Heart left ventricle (tissue), 13 donors: ENCODE results near the gene TRIM24.

ENCODE experiments used
- POLR2A ChIP-seq, 2 donors: fragments of 450-650 bp; IDR thresholded peaks; one replicate each; pipeline ENCODE4 v1.6.1; 2017; ENCODE audit warnings: antibody characterized with exemption in 2 of 2, mild to moderate bottlenecking in 2 of 2, moderate library complexity in 2 of 2
- TF ChIP-seq, protein P1 (sequence below), 12 donors: fragments of 200-600 bp; sonication (generic) in 4 of 12; IDR thresholded peaks; one replicate each; pipeline versions ENCODE4 v1.5.0 to v1.8.0; 2018 to 2022; ENCODE audit warnings: antibody characterized with exemption in 12 of 12, mild to moderate bottlenecking in 5 of 12
- donor health status: ischemic (EF 13 %, LVEDD 7.1; RV severe dilation, severe dysfunction).
- donor health status: DM: no; HTN: yes; CAD: no.
- donor health status: DM: no; HTN: no; CAD: no.
- donor health status: ischemic (EF 25% LVEDD 6.9; RV normal size, moderate dysfunction).
- donor health status: ischemic (EF 25% LVEDD 5.7; RV mildly dilated, moderate dysfunction).
- donor health status: ischemic (EF 35%, LVEDD 5.7; RV mildly dilated, moderate dysfunction).
- donor health status: nonischemic (EF 11% LVEDD 7.7; RV severe dilation, severe dysfunction).
- donor health status: DM: yes; HTN: yes; CAD: no.
- donor health status: PGD.
- donor health status: ischemic (EF 29% LVEDD 5.4; RV normal size, mild dysfunction).
- donor health status: nonischemic (EF 23%, LVEDD 6.1; RV moderate dilation, normal function).

DNA sequence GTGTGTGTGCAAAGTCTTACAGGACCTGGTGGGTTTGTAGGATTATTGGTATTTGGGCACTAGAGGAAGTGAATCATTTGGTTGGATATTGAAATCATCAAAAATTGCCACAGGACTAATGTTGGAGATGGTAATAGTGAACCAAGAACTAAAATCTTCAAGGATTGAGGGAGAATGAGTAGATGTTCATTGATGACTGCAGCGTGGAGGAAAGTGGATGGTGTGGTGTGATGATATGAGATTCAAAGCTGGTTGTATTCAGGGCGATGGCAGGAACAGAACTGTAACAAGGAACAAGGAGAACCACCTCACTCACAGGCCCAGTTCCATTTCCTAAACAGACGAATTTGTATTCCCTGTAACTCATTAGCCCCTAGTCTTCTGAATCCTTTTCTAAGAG lies 90.3 kb downstream of the TRIM24 start:
- TF ChIP-seq, protein P1, sequence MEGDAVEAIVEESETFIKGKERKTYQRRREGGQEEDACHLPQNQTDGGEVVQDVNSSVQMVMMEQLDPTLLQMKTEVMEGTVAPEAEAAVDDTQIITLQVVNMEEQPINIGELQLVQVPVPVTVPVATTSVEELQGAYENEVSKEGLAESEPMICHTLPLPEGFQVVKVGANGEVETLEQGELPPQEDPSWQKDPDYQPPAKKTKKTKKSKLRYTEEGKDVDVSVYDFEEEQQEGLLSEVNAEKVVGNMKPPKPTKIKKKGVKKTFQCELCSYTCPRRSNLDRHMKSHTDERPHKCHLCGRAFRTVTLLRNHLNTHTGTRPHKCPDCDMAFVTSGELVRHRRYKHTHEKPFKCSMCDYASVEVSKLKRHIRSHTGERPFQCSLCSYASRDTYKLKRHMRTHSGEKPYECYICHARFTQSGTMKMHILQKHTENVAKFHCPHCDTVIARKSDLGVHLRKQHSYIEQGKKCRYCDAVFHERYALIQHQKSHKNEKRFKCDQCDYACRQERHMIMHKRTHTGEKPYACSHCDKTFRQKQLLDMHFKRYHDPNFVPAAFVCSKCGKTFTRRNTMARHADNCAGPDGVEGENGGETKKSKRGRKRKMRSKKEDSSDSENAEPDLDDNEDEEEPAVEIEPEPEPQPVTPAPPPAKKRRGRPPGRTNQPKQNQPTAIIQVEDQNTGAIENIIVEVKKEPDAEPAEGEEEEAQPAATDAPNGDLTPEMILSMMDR (IDR thresholded peaks at IDR 0.05): no peak
- no peak for TF ChIP-seq POLR2A (IDR thresholded peaks at IDR 0.05)
